H1 (cell line): Measurements from ENCODE around the gene RALGAPA2. TPM values are rescaled to one million over a fixed set of nuclear protein-coding genes. Genes with fewer than 3 reads are reported as not detected.

Experiments
- CTCF ChIA-PET: fragments of 300-600 bp; sonication (Branson Sonifier 250); formaldehyde crosslinking; loops from one replicate; lab custom pipeline; 2021; ENCODE audit not compliant: partially characterized antibody; lab: Charles Lee
- POLR2A ChIA-PET: fragments of 300-600 bp; sonication (Branson Sonifier 250); formaldehyde crosslinking; loops from one replicate; lab custom pipeline; 2021; ENCODE audit warnings: inconsistent platforms; ENCODE audit not compliant: partially characterized antibody; lab: Charles Lee
- DNase-seq, 2 experiments: peaks; one replicate each; pipeline versions ENCODE4 v3.0.0 to v3.0.0-alpha.2; 2010 to 2022; ENCODE audit warnings: low spot score in 2 of 2, low read depth in 1 of 2, mixed read lengths in 1 of 2
- FAIRE-seq: peaks from 2 replicates; lab custom pipeline; 2011; peaks lifted over from hg19 to GRCh38; lab: Jason Lieb, UNC
- H2AFZ ChIP-seq: 2 replicates; pipeline ENCODE4 v1.8.1; 2012; ENCODE audit warnings: low read length, inconsistent platforms
- H2AK5ac ChIP-seq: 2 replicates; pipeline ENCODE4 v1.6.1; 2013; ENCODE audit warnings: low read depth, low read length
- H2BK120ac ChIP-seq: replicated peaks from 2 replicates; pipeline ENCODE3; 2013; ENCODE audit warnings: low read depth, low read length, inconsistent platforms
- H2BK12ac ChIP-seq: 2 replicates; pipeline ENCODE4 v1.6.1; 2013; ENCODE audit warnings: low read depth, low read length
- H2BK15ac ChIP-seq: 2 replicates; pipeline ENCODE4 v1.6.1; 2013; ENCODE audit warnings: low read length
- H2BK20ac ChIP-seq: 2 replicates; pipeline ENCODE4 v1.6.1; 2013; ENCODE audit warnings: low read length
- H2BK5ac ChIP-seq: 2 replicates; pipeline ENCODE4 v1.6.1; 2013; ENCODE audit warnings: low read depth, low read length
- H3K14ac ChIP-seq: 2 replicates; pipeline ENCODE4 v1.6.1; 2013; ENCODE audit warnings: inconsistent platforms; ENCODE audit not compliant: insufficient read length
- H3K18ac ChIP-seq: 2 replicates; pipeline ENCODE4 v1.6.1; 2013; ENCODE audit warnings: low read length; ENCODE audit errors: extremely low read depth
- H3K23ac ChIP-seq: 2 replicates; pipeline ENCODE4 v1.6.1; 2013; ENCODE audit warnings: inconsistent platforms; ENCODE audit not compliant: insufficient read length
- H3K23me2 ChIP-seq: 2 replicates; pipeline ENCODE4 v1.6.1; 2013; ENCODE audit warnings: low read depth, low read length
- H3K27ac ChIP-seq: 2 replicates; pipeline ENCODE4 v1.6.1; 2011; ENCODE audit warnings: low read depth, low read length, inconsistent platforms
- H3K27me3 ChIP-seq, 4 experiments: replicated peaks in 1 of 4; 1 replicate in 1 of 4; 2 replicates in 3 of 4; pipeline versions ENCODE4 v1.6.1 to v1.8.1; 2011 to 2013; ENCODE audit warnings: low read length in 3 of 4, mild to moderate bottlenecking in 3 of 4, inconsistent platforms in 2 of 4, mixed read lengths in 2 of 4, moderate library complexity in 1 of 4; ENCODE audit not compliant: control insufficient read depth in 3 of 4, insufficient read depth in 3 of 4; ENCODE audit errors: extremely low read depth in 1 of 4
- H3K36me3 ChIP-seq, 4 experiments: 2 replicates each; pipeline versions ENCODE4 v1.6.1 to v1.8.1; 2011 to 2013; ENCODE audit warnings: mild to moderate bottlenecking in 4 of 4, low read length in 3 of 4, moderate library complexity in 2 of 4, control low read depth in 1 of 4, inconsistent platforms in 1 of 4; ENCODE audit not compliant: insufficient read depth in 4 of 4, control insufficient read depth in 2 of 4
- H3K4ac ChIP-seq: replicated peaks from 2 replicates; pipeline ENCODE3; 2013; ENCODE audit warnings: low read length, low read depth, mixed read lengths, inconsistent platforms; ENCODE audit not compliant: insufficient read length
- H3K4me1 ChIP-seq, 4 experiments: replicated peaks in 1 of 4; 1 replicate in 1 of 4; 2 replicates in 3 of 4; pipeline versions ENCODE4 v1.6.1 to v1.8.1; 2011 to 2013; ENCODE audit warnings: low read length in 3 of 4, inconsistent platforms in 2 of 4, mixed read lengths in 1 of 4; ENCODE audit not compliant: insufficient read depth in 4 of 4, control insufficient read depth in 3 of 4
- H3K4me2 ChIP-seq, 2 experiments: 2 replicates each; pipeline versions ENCODE4 v1.6.1 to v1.8.1; 2011 to 2013; ENCODE audit warnings: low read depth in 2 of 2, low read length in 2 of 2, control low read depth in 1 of 2, inconsistent platforms in 1 of 2, mild to moderate bottlenecking in 1 of 2; ENCODE audit not compliant: insufficient read depth in 1 of 2
- H3K4me3 ChIP-seq, 4 experiments: fragments of 200-600, 300-600 bp in 1 of 4; sonication (generic), shearing (Covaris generic), sonication (Bioruptor Twin) in 1 of 4; 2 replicates each; pipeline versions ENCODE4 v1.5.1 to v1.8.1; 2011 to 2016; ENCODE audit warnings: low read length in 4 of 4, low read depth in 3 of 4, control low read depth in 2 of 4, inconsistent platforms in 2 of 4, mild to moderate bottlenecking in 2 of 4, mixed read lengths in 1 of 4, moderate library complexity in 1 of 4; ENCODE audit not compliant: insufficient read depth in 2 of 4; ENCODE audit errors: extremely low read depth in 1 of 4
- H3K56ac ChIP-seq: replicated peaks from 2 replicates; pipeline ENCODE3; 2013; ENCODE audit warnings: low read depth, mild to moderate bottlenecking, mixed read lengths, low read length, inconsistent platforms; ENCODE audit not compliant: insufficient read length
- H3K79me1 ChIP-seq: 2 replicates; pipeline ENCODE4 v1.6.1; 2013; ENCODE audit warnings: low read depth, low read length, control low read depth
- H3K79me2 ChIP-seq, 2 experiments: 2 replicates each; pipeline versions ENCODE4 v1.6.1 to v1.8.1; 2012 to 2013; ENCODE audit warnings: low read length in 2 of 2, mild to moderate bottlenecking in 2 of 2, inconsistent platforms in 1 of 2; ENCODE audit not compliant: insufficient read depth in 2 of 2, control insufficient read depth in 1 of 2
- H3K9ac ChIP-seq, 4 experiments: replicated peaks in 1 of 4; 1 replicate in 1 of 4; 2 replicates in 3 of 4; pipeline versions ENCODE4 v1.6.1 to v1.8.1; 2011 to 2013; ENCODE audit warnings: low read depth in 3 of 4, low read length in 3 of 4, control low read depth in 2 of 4, mild to moderate bottlenecking in 2 of 4, moderate library complexity in 2 of 4, inconsistent platforms in 1 of 4; ENCODE audit errors: extremely low read depth in 1 of 4
- H3K9me3 ChIP-seq, 2 experiments: 2 replicates each; pipeline versions ENCODE4 v1.6.1 to v1.8.1; 2012 to 2013; ENCODE audit warnings: mild to moderate bottlenecking in 2 of 2, moderate library complexity in 2 of 2, control low read depth in 1 of 2, inconsistent platforms in 1 of 2, low read depth in 1 of 2, low read length in 1 of 2, mixed read lengths in 1 of 2; ENCODE audit not compliant: insufficient read depth in 2 of 2
- H4K20me1 ChIP-seq, 2 experiments: replicated peaks in 1 of 2; 2 replicates each; pipeline versions ENCODE3 to v1.8.1; 2011 to 2013; ENCODE audit warnings: inconsistent platforms in 2 of 2, low read length in 2 of 2, mild to moderate bottlenecking in 1 of 2; ENCODE audit not compliant: insufficient read depth in 2 of 2, control insufficient read depth in 1 of 2
- H4K5ac ChIP-seq: 2 replicates; pipeline ENCODE4 v1.6.1; 2013; ENCODE audit warnings: low read length, low read depth, mixed read lengths, inconsistent platforms; ENCODE audit not compliant: insufficient read length
- H4K8ac ChIP-seq: 2 replicates; pipeline ENCODE4 v1.8.0; 2013; ENCODE audit warnings: mild to moderate bottlenecking, moderate library complexity, low read length, inconsistent platforms; ENCODE audit not compliant: insufficient read depth; ENCODE audit errors: extremely low read depth
- H4K91ac ChIP-seq: replicated peaks from 2 replicates; pipeline ENCODE3; 2013; ENCODE audit warnings: low read length, mixed read lengths, inconsistent platforms; ENCODE audit not compliant: insufficient read length
- BCL11A ChIP-seq, 2 experiments: IDR thresholded peaks; one replicate each; pipeline ENCODE4 v1.6.1; 2011; ENCODE audit warnings: low read depth in 2 of 2, low read length in 2 of 2, mild to moderate bottlenecking in 2 of 2
- CBX5 ChIP-seq: fragments of 300-800, 300-1000 bp; sonication (generic); IDR thresholded peaks from 2 replicates; pipeline ENCODE4 v1.7.1; 2016; ENCODE audit warnings: antibody characterized with exemption, low read length, low read depth
- CREB1 ChIP-seq: IDR thresholded peaks from 2 replicates; pipeline ENCODE4 v1.6.1; 2012; ENCODE audit warnings: inconsistent platforms
- CTBP2 ChIP-seq: IDR thresholded peaks from 2 replicates; pipeline ENCODE4 v1.7.0; 2011; ENCODE audit warnings: borderline replicate concordance, mild to moderate bottlenecking, moderate library complexity, mixed read lengths, low read length; ENCODE audit not compliant: insufficient read depth, insufficient read length
- EP300 ChIP-seq, 2 experiments: IDR thresholded peaks; 1 replicate in 1 of 2; 2 replicates in 1 of 2; pipeline ENCODE4 v1.6.1; 2011 to 2012; ENCODE audit warnings: low read depth in 2 of 2, low read length in 2 of 2, mild to moderate bottlenecking in 2 of 2, borderline replicate concordance in 1 of 2, inconsistent platforms in 1 of 2, moderate library complexity in 1 of 2
- HDAC2 ChIP-seq, 2 experiments: fragments of 300-600 bp in 1 of 2; sonication (generic) in 1 of 2; IDR thresholded peaks; 2 replicates each; pipeline ENCODE4 v1.6.1; 2011 to 2012; ENCODE audit warnings: low read depth in 2 of 2, low read length in 2 of 2, mild to moderate bottlenecking in 2 of 2, moderate library complexity in 2 of 2, borderline replicate concordance in 1 of 2, inconsistent platforms in 1 of 2
- NRF1 ChIP-seq: IDR thresholded peaks from 2 replicates; pipeline ENCODE4 v1.6.1; 2011; ENCODE audit warnings: mild to moderate bottlenecking, low read depth, low read length, improper control_type of control experiment
- RNF2 ChIP-seq: fragments of 200-900, 300-1000 bp; sonication (generic); IDR thresholded peaks from 2 replicates; pipeline ENCODE4 v1.7.1; 2016; ENCODE audit warnings: borderline replicate concordance, low read depth, mild to moderate bottlenecking, antibody characterized with exemption, low read length; ENCODE audit not compliant: poor library complexity, severe bottlenecking; ENCODE audit errors: missing control alignments
- SAP30 ChIP-seq: fragments of 300-600 bp; sonication (generic); IDR thresholded peaks from 2 replicates; pipeline ENCODE4 v1.7.1; 2012; ENCODE audit warnings: low read length, moderate library complexity, mild to moderate bottlenecking, inconsistent platforms; ENCODE audit not compliant: insufficient read depth, insufficient replicate concordance
- YY1 ChIP-seq: IDR thresholded peaks from 2 replicates; pipeline ENCODE4 v1.6.1; 2011; ENCODE audit warnings: low read depth, mild to moderate bottlenecking, low read length
- ZNF274 ChIP-seq: IDR thresholded peaks from 2 replicates; pipeline ENCODE4 v1.7.0; 2012; ENCODE audit warnings: low read length, borderline replicate concordance; ENCODE audit errors: extremely low read depth
- WGBS, 2 experiments: shearing (Covaris generic) in 1 of 2; methylation state at CpG; one replicate each; pipeline versions ENCODE4 v1.1.6 to v1.1.7; 2013 to 2015; ENCODE audit warnings: low lambda C conversion rate in 2 of 2, mixed read lengths in 2 of 2, inconsistent platforms in 1 of 2, low coverage in 1 of 2, missing lambda C conversion rate in 1 of 2; ENCODE audit not compliant: insufficient replicate concordance in 2 of 2, insufficient coverage in 1 of 2, insufficient read length in 1 of 2; ENCODE audit errors: extremely low coverage in 1 of 2, missing lambda C conversion rate in 1 of 2; 5-methylcytosine and 5-hydroxymethylcytosine counted together
- polyA plus RNA-seq, 7 experiments: library from polyadenylated mRNA; depleted of rRNA in 3 of 7; stranded (reverse) in 5 of 7; unstranded in 2 of 7; fragments of >200 nt in 5 of 7; fragments of 200-250 nt in 2 of 7; gene quantifications; 1 replicate in 5 of 7; 2 replicates in 1 of 7; 4 replicates in 1 of 7; pipeline versions ENCODE4 v1.2.1 to v1.2.3, GENCODE V29; 2011 to 2013; ENCODE audit warnings: missing spikeins in 2 of 7, mixed read lengths in 2 of 7
- total RNA-seq: library from RNA; stranded (reverse); fragmentation: NEBNext Ultra II Directional; extraction: Animal tissue kit (Norgen Biotek cat#: 25700); gene quantifications from 2 replicates; pipeline ENCODE4 v1.2.1, GENCODE V29; 2021

Gene RALGAPA2
- total and polyA plus RNA-seq, 2 of the 8 experiments (the other 6 are each of a cell fraction or from before 2014, with no cell fraction given), result 5.1 to 25.5 TPM

GRCh38 chr20:20697325-20697845 is 15.1 kb downstream of the RALGAPA2 start:
- no peak overlapping the region for H3K4ac ChIP-seq
- no peak overlapping the region for H4K5ac ChIP-seq
- H3K14ac ChIP-seq, result no peak overlapping the region
- H2BK120ac ChIP-seq, result no peak overlapping the region
- H3K9me3 ChIP-seq, result no peaks in the 10 kb centered on the region
- H3K23ac ChIP-seq, result no peak overlapping the region
- no peak overlapping the region for H4K91ac ChIP-seq
- H2AK5ac ChIP-seq, result no peak overlapping the region
- FAIRE-seq, result no peak
- no peaks in the 10 kb centered on the region for H3K27me3 ChIP-seq
- no peak overlapping the region for H2BK5ac ChIP-seq
- no peak overlapping the region for H2BK20ac ChIP-seq
- CTCF ChIA-PET, result interaction anchor here (1.8 kb wide), 1 partner anchor 127 kb away, joined by 7 read pairs; no protein-coding TSS in a partner anchor
- WGBS, 2 experiments, result 92% methylated on average over 4 of the region's 4 CpGs; no CpG with 5 or more reads in 1 of the 2 experiments
- no peak overlapping the region for H2AFZ ChIP-seq
- H3K9ac ChIP-seq, result no peak overlapping the region
- no peak overlapping the region for H3K4me2 ChIP-seq
- H4K20me1 ChIP-seq, result peaks cover 1 to 3% of the 10 kb centered on the region in 2 experiments
- DNase-seq, result no peak
- no peak overlapping the region for H3K4me3 ChIP-seq
- H3K23me2 ChIP-seq, result no peaks in the 10 kb centered on the region
- H3K36me3 ChIP-seq, result no peaks in the 10 kb centered on the region
- no peak overlapping the region for H4K8ac ChIP-seq
- H2BK12ac ChIP-seq, result no peak overlapping the region
- H3K27ac ChIP-seq, result no peak overlapping the region
- H3K79me1 ChIP-seq, result peaks cover 9% of the 10 kb centered on the region
- H2BK15ac ChIP-seq, result no peak overlapping the region
- peaks cover 0 to 69% of the 10 kb centered on the region in 2 experiments; a peak in 2 of 4 replicates for H3K79me2 ChIP-seq
- H3K56ac ChIP-seq, result no peak overlapping the region
- POLR2A ChIA-PET, result interaction anchor here (0.6 kb wide), 2 partner anchors 12 to 544 kb away, joined by 3 read pairs; no protein-coding TSS in a partner anchor
- no peaks in the 10 kb centered on the region for H3K4me1 ChIP-seq
- H3K18ac ChIP-seq, result no peak overlapping the region
- TF ChIP-seq RNF2, result no peak
- no peak for TF ChIP-seq CTBP2
- no peak for TF ChIP-seq CBX5
- no peak for TF ChIP-seq SAP30
- no peak for TF ChIP-seq YY1
- no peak for TF ChIP-seq BCL11A (IDR thresholded peaks at IDR 0.05; ENCODE audit: low read depth in 2 of 2, low read length in 2 of 2)
- TF ChIP-seq EP300 (IDR thresholded peaks at IDR 0.05; ENCODE audit: borderline replicate concordance in 1 of 2, low read depth in 2 of 2, low read length in 2 of 2), result no peak
- TF ChIP-seq NRF1, result no peak
- no peak for TF ChIP-seq CREB1
- no peak for TF ChIP-seq HDAC2 (IDR thresholded peaks at IDR 0.05; ENCODE audit: borderline replicate concordance in 1 of 2, low read depth in 2 of 2, low read length in 2 of 2)
- TF ChIP-seq ZNF274, result no peak
